ENCODE results near the gene CLCA4.
"Not testable (repeated sequence)": the region's sequence is repeated elsewhere in the genome, so short reads cannot be mapped to it uniquely, and the experiment has no call there.

Gene CLCA4

DNA sequence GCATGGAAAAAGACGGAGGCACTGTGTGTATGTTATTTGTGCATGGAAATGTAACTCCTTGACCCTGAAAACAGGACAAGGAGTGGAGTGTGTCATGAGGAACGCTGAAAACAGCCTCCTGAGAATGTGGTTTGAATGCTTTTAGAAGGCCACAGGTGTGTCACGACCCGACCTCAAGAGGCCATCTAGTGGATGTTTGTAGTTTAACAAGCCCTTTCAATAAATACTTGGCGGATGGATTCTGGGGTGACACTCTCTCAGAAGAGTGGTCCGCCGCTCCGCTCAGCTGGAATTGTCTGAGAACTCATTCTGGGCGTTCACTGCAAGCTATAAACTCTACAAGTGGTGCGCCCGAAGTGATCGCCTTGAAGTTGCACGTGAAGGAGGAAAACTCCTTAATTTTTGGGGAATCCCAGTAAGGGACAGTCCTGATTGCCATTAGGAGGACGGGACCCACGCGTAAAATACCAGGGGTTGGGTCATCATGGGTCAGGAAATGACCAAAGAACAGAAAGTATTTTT, 44.7 kb upstream of the CLCA4 start:
- H3K36me3 ChIP-seq (replicated peaks; ENCODE audit: low read depth, low read length); H3K79me2 ChIP-seq (ENCODE audit: low read length); H3K27ac ChIP-seq (ENCODE audit: low read length); H3K27me3 ChIP-seq (ENCODE audit: low read depth, low read length); H4K20me1 ChIP-seq (ENCODE audit: insufficient read depth, low read length); H3K9me3 ChIP-seq (ENCODE audit: insufficient read depth, low read length): not testable (repeated sequence)
- H3K4me2 ChIP-seq (ENCODE audit: low read length), result peak overlapping the region; percentile 87
- H3K4me1 ChIP-seq (ENCODE audit: low read length), result peaks cover 15% of the 10 kb centered on the region
- TF ChIP-seq, protein P1, sequence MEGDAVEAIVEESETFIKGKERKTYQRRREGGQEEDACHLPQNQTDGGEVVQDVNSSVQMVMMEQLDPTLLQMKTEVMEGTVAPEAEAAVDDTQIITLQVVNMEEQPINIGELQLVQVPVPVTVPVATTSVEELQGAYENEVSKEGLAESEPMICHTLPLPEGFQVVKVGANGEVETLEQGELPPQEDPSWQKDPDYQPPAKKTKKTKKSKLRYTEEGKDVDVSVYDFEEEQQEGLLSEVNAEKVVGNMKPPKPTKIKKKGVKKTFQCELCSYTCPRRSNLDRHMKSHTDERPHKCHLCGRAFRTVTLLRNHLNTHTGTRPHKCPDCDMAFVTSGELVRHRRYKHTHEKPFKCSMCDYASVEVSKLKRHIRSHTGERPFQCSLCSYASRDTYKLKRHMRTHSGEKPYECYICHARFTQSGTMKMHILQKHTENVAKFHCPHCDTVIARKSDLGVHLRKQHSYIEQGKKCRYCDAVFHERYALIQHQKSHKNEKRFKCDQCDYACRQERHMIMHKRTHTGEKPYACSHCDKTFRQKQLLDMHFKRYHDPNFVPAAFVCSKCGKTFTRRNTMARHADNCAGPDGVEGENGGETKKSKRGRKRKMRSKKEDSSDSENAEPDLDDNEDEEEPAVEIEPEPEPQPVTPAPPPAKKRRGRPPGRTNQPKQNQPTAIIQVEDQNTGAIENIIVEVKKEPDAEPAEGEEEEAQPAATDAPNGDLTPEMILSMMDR (IDR thresholded peaks at IDR 0.05; ENCODE audit: low read depth, low read length), result peak; percentile 47
- H3K4me3 ChIP-seq (ENCODE audit: low read length), result peak overlapping the region; percentile 77
- H3K9ac ChIP-seq (ENCODE audit: low read length), result peak overlapping the region; percentile 63
- H2AFZ ChIP-seq (ENCODE audit: low read depth, low read length), result peak overlapping the region; percentile 73

DNA sequence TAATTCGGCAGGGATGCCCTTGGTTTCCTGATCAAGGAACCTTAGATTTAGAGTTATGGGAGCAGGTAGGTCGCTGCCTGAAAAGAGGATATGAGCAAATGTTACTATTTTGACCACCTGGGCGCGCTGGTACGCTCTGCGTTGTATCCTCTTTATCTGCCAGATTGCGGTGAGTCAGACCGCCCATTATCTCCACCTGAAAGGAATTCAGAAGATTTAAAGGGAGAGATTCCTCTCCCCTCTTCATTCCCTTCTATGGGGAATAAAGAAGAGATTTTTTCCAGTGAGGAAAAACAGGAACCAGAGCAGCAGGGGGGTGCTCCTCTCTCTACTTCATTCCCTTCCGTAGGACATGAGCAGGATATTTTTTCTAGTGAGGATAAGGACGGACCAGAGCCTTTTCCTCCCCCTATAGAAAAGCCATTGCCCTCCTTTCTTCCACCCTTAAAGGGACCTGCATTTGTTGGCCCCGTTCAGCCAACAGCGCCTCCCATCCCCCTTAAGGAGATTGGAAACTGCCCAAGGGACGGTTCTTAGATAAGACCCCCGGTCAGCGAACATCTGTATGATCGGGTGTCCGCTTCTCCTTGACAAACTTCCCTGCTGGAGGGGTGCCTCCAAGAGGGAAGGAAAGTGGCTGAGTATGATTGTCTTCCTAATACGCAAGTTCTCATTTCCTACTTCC, 44.0 kb upstream of the CLCA4 start:
- peak overlapping the region; percentile 73 for H2AFZ ChIP-seq (ENCODE audit: low read depth, low read length)
- H3K9me3 ChIP-seq (ENCODE audit: insufficient read depth, low read length), result no peaks in the 10 kb centered on the region
- H3K4me2 ChIP-seq (ENCODE audit: low read length), result peak overlapping the region; percentile 87
- peak overlapping the region; percentile 63 for H3K9ac ChIP-seq (ENCODE audit: low read length)
- no peaks in the 10 kb centered on the region for H3K79me2 ChIP-seq (ENCODE audit: low read length)
- H3K27ac ChIP-seq (ENCODE audit: low read length), result no peak overlapping the region
- TF ChIP-seq, protein P1 (IDR thresholded peaks at IDR 0.05; ENCODE audit: low read depth, low read length), result no peak
- TF ChIP-seq EZH2phosphoT487 (IDR thresholded peaks at IDR 0.05; ENCODE audit: low read depth), result no peak
- peak overlapping the region; percentile 77 for H3K4me3 ChIP-seq (ENCODE audit: low read length)
- no peaks in the 10 kb centered on the region for H3K27me3 ChIP-seq (ENCODE audit: low read depth, low read length)
- no peaks in the 10 kb centered on the region for H4K20me1 ChIP-seq (ENCODE audit: insufficient read depth, low read length)
- H3K4me1 ChIP-seq (ENCODE audit: low read length), result peaks cover 15% of the 10 kb centered on the region
- H3K36me3 ChIP-seq (replicated peaks; ENCODE audit: low read depth, low read length), result no peaks in the 10 kb centered on the region

DNA sequence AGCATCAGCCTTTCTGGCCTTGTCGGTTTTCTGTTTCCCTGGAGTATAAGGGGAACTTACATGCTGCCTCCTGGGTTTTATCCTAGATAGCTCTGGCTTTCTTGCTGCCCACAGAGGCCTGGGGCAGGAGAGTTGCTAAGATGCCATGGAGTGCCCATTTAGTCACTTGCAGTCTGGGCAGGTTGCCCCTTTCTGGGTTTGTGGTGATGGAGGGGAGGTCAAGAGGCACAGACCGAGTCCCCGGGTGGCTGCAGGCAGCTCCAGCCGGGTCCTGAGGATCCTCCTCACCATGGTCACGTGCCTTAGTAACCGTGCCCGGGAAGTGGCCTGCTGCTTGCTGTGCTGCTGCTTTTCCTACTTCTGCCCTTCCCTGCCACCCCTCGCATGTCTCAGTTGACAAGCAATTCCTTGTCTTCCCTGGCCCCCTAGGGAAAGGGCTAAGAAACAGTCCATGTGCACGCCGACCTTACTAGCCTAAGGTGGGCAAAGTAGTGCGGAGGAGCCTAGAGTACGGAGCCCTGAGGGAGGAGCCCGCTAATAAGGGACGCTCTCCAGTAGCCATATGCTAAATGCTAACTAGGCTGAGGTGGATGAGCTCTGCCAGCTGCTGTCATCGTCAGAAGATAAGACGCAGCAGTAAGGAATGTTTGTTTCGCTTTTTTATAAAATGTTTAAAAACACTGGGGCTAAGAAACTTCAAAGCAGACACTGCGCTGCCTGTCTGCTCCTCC, 43.3 kb upstream of the CLCA4 start:
- peak overlapping the region; percentile 73; the same call in 1 of the 2 replicates for H2AFZ ChIP-seq (ENCODE audit: low read depth, low read length)
- H3K9ac ChIP-seq (ENCODE audit: low read length), result peak overlapping the region; percentile 63
- no peaks in the 10 kb centered on the region for H4K20me1 ChIP-seq (ENCODE audit: insufficient read depth, low read length)
- H3K4me2 ChIP-seq (ENCODE audit: low read length), result peak overlapping the region; percentile 87
- H3K79me2 ChIP-seq (ENCODE audit: low read length), result no peaks in the 10 kb centered on the region
- H3K27me3 ChIP-seq (ENCODE audit: low read depth, low read length), result no peaks in the 10 kb centered on the region
- H3K36me3 ChIP-seq (replicated peaks; ENCODE audit: low read depth, low read length), result no peaks in the 10 kb centered on the region
- H3K4me1 ChIP-seq (ENCODE audit: low read length), result peaks cover 15% of the 10 kb centered on the region
- no peak for TF ChIP-seq EZH2phosphoT487 (IDR thresholded peaks at IDR 0.05; ENCODE audit: low read depth)
- TF ChIP-seq, protein P1 (IDR thresholded peaks at IDR 0.05; ENCODE audit: low read depth, low read length), result no peak
- no peak overlapping the region for H3K27ac ChIP-seq (ENCODE audit: low read length)
- no peaks in the 10 kb centered on the region for H3K9me3 ChIP-seq (ENCODE audit: insufficient read depth, low read length)
- peak overlapping the region; percentile 77 for H3K4me3 ChIP-seq (ENCODE audit: low read length)

DNA sequence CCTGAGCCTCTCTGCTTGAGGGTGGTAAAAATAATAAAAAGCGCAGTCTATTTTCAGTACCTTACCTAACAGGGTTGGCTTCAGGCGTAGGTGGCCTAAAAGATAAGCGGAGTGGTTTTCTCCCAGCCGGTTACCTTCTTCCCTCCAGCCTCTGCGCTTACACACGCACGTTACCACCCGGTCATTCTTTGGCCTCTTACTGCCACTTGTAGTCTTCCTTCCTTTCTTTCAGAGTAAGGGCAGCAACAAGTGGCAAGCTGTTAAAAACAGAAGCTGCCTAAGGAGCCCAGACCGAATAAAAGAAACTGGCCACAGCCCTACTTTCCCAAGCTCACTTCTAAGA, 42.8 kb upstream of the CLCA4 start:
- Histone ChIP-seq H3K9ac (ENCODE audit: low read length) (no peak overlapping the region), H2AFZ (ENCODE audit: low read depth, low read length) (no peak overlapping the region), H3K4me2 (ENCODE audit: low read length) (no peak overlapping the region), H3K4me3 (ENCODE audit: low read length) (no peak overlapping the region), H4K20me1 (ENCODE audit: insufficient read depth, low read length) (no peaks in the 10 kb centered on the region), H3K4me1 (ENCODE audit: low read length) (peaks cover 11% of the 10 kb centered on the region), H3K36me3 (replicated peaks; ENCODE audit: low read depth, low read length) (no peaks in the 10 kb centered on the region), H3K9me3 (ENCODE audit: insufficient read depth, low read length) (no peaks in the 10 kb centered on the region), H3K27ac (ENCODE audit: low read length) (no peak overlapping the region), H3K79me2 (ENCODE audit: low read length) (no peaks in the 10 kb centered on the region), H3K27me3 (ENCODE audit: low read depth, low read length) (no peaks in the 10 kb centered on the region)
- TF ChIP-seq, protein P1 (IDR thresholded peaks at IDR 0.05; ENCODE audit: low read depth, low read length), result no peak
- no peak for TF ChIP-seq EZH2phosphoT487 (IDR thresholded peaks at IDR 0.05; ENCODE audit: low read depth)

Data from OCI-LY3 (cell line).